Ectodermal cell (in vitro differentiated cells): Measurements from ENCODE around the gene KRTAP10-4.

Source experiments
- H3K27ac ChIP-seq: 2 replicates; pipeline ENCODE4 v1.7.0; 2013; ENCODE audit warnings: mild to moderate bottlenecking, low read depth, low read length; ENCODE audit not compliant: insufficient read depth, poor library complexity, severe bottlenecking
- H3K27me3 ChIP-seq: 2 replicates; pipeline ENCODE4 v1.7.0; 2013; ENCODE audit warnings: mild to moderate bottlenecking, low read length; ENCODE audit not compliant: insufficient read depth, control insufficient read depth, poor library complexity, severe bottlenecking
- H3K36me3 ChIP-seq: one replicate; pipeline ENCODE4 v1.7.0; 2013; ENCODE audit warnings: low read length; ENCODE audit not compliant: control insufficient read depth, insufficient read depth
- H3K4me1 ChIP-seq: one replicate; pipeline ENCODE4 v1.7.0; 2013; ENCODE audit warnings: low read length; ENCODE audit not compliant: control insufficient read depth, insufficient read depth
- H3K4me3 ChIP-seq: 2 replicates; pipeline ENCODE4 v1.7.0; 2013; ENCODE audit warnings: low read depth, low read length, control low read depth; ENCODE audit not compliant: insufficient read depth
- H3K9me3 ChIP-seq: 2 replicates; pipeline ENCODE4 v1.7.0; 2013; ENCODE audit warnings: mild to moderate bottlenecking, low read length, moderate library complexity; ENCODE audit not compliant: control insufficient read depth
- WGBS, 2 experiments: methylation state at CpG; one replicate each; pipeline ENCODE4 v1.1.7; 2013; ENCODE audit warnings: missing lambda C conversion rate in 2 of 2; 5-methylcytosine and 5-hydroxymethylcytosine counted together

The KRTAP10-4 gene

DNA sequence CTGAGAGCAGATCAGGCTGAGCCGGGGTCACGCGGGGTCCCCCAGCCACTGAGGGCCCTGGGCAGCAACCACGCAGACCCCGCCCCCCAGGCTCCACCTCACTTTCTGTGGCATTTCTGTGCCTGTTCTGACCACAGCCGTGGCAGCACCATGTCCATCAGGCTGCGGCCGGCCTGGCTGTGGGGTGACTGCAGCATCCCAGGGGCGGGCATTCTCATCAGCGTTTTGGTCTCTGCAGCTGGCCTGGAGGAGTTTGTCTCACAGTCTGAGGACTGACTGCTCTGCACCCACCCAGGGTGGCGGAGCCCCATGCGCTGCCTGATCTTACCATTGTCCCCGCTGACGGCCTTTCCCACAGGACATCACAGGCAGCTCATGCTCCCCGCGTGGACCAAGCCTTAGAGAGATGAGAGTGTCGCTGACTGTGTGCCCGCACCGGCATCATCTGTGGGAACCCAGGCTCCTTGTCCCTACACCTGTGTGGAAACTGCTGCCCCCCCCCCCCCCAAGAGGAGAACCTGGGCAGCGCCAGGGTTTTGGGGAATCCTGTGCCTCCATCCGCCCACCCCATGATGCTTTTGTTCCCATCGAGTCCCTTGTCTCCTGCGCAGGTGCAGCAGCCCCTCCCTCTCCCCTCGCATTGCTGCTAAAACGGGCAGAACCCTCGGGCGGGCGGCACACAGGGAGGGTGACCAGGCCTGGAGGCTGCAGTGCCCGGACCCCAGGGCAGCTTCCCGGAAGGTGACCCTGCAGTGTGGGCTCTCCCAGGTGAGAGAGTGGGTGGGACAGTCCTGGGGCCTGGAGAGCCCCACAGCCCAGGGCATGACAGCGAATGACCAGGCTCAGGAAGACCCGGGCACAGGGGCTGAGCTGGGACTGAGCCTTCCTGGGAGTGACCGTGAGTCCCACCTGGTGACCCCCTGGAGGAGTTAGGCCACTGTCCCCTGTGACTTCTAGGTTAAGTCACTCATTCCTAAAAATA lies 35.3 kb upstream of the KRTAP10-4 start:
- no peaks in the 10 kb centered on the region for H3K36me3 ChIP-seq
- H3K4me3 ChIP-seq, result no peak overlapping the region
- no peaks in the 10 kb centered on the region for H3K9me3 ChIP-seq
- 92 to 95% methylated on average over 33 of the region's 33 CpGs for WGBS, 2 experiments
- no peaks in the 10 kb centered on the region for H3K27me3 ChIP-seq
- no peak overlapping the region for H3K27ac ChIP-seq
- H3K4me1 ChIP-seq, result no peaks in the 10 kb centered on the region

DNA sequence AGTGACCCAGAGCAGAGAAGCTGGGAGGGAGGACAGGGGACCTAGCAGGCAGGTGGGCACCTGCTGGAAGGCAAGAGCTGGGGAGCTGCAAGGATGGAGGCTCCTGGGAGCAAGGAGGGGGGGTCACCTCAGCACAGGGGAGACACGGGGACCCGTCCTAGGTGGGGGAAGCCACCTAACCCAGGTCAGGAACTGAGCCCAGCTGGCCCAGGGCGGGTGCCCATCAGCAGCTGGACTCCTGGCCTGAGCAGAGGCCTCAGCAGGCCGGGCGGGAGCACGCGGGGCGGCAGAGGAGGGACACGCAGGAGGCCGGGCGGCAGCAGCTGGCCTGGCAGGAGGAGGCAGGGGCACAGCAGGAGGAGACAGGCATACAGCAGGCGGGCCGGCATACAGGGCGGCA lies 34.5 kb upstream of the KRTAP10-4 start:
- no peaks in the 10 kb centered on the region for H3K27me3 ChIP-seq
- H3K9me3 ChIP-seq, result no peaks in the 10 kb centered on the region
- no peak overlapping the region for H3K4me3 ChIP-seq
- 79 to 81% methylated on average over 14 of the region's 14 CpGs for WGBS, 2 experiments
- no peaks in the 10 kb centered on the region for H3K4me1 ChIP-seq
- no peak overlapping the region for H3K27ac ChIP-seq
- H3K36me3 ChIP-seq, result no peaks in the 10 kb centered on the region

DNA sequence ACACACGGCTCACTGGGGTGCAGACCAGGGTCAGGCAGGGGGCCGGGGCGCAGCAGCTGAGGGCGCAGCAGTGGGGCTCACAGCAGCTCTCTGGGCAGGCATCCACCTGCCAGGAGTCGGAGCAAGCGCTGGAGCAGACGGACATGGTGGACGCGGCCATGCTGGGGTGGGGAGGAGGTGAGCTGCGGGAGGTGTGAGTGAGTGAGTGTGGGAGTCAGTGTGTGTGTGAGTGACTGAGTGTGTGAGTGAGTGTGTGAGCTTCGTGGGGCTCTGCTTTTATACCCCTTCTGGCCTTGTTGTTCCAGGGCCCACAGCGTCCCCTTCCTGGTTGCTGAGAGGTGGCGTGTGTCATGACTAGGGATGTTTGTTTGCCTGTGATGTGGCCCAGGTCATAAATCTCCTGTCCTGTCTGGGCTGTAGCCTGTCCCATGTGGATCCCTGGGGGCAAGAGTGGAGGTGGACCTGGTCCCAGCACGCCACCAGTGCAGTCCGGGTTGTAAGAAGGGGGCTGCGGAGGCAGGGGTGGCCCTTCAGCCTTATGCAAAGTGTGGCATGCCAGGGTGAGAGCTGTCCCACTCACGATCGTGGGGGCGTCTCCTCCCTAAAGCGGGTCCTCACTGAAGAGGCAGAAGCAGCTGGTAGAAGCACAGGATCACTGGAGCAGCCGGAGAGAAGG lies 33.4 kb upstream of the KRTAP10-4 start, which contains the start of gene KRTAP10-1:
KRTAP10-1 (minus strand) TSS at position 205 of the 676 bp plus-strand sequence; CDS start at position 160, 45 bp downstream.
- Histone ChIP-seq H3K36me3 (no peaks in the 10 kb centered on the region), H3K27ac (no peak within 1 kb of the TSS), H3K27me3 (no peaks in the 10 kb centered on the region), H3K4me3 (no peak within 1 kb of the TSS), H3K9me3 (no peaks in the 10 kb centered on the region), H3K4me1 (no peaks in the 10 kb centered on the region)
- WGBS, 2 experiments, result 88 to 90% methylated on average over 21 of the region's 21 CpGs

DNA sequence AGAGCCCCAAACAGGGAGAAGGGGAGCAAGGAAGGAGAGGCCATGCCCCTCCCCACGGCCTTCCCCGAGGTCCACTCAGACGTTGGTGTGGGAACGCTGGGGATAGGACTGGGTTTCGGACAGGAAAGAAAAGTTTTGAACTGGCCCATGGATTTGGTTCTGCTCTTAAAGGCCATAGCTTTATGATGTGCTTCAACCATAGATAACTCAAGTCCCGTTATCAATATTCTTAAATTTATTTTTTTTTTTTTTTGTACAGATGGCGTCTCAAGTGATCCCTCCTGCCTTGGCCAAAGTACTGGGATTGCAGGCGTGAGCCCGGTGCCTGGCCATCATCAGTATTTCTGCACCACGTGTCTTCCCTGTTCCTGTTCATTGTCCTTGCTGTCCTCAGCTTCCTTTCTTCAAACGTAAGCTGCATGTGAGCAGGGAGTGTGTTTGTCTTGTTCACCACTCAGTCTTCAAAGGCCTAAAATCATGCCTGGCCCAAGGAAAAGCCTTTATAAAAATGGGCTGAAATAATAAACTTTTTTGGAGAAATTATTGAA lies 32.7 kb upstream of the KRTAP10-4 start:
- Histone ChIP-seq H3K36me3 (no peaks in the 10 kb centered on the region), H3K27me3 (no peaks in the 10 kb centered on the region), H3K4me1 (no peaks in the 10 kb centered on the region), H3K4me3 (no peak overlapping the region), H3K27ac (no peak overlapping the region), H3K9me3 (no peaks in the 10 kb centered on the region)
- 92 to 93% methylated on average over 11 of the region's 11 CpGs for WGBS, 2 experiments

DNA sequence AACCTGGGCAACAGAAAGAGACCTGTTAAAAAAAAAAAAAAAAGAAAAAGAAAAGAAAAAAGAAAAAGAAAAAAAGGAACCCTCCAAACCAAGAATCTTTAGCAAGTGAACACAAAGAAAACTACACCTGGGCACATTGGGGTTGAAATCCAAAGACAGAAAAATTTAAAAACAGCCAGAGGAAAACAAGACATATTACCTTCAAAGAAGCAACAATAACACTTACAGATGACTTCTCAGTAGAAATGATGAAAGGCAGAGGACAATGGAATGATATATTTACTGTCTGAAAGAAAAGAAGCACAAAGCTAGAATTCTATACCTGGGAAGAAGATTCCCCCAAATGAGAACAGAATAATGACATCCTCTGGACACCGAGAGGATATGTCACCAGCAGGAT lies 30.8 kb upstream of the KRTAP10-4 start:
- H3K27me3 ChIP-seq, result no peaks in the 10 kb centered on the region
- no peak overlapping the region for H3K4me3 ChIP-seq
- H3K9me3 ChIP-seq, result no peaks in the 10 kb centered on the region
- no peaks in the 10 kb centered on the region for H3K4me1 ChIP-seq
- H3K36me3 ChIP-seq, result no peaks in the 10 kb centered on the region
- WGBS, 2 experiments, result 90 to 93% methylated on average over 1 of the region's 1 CpG
- H3K27ac ChIP-seq, result no peak overlapping the region

DNA sequence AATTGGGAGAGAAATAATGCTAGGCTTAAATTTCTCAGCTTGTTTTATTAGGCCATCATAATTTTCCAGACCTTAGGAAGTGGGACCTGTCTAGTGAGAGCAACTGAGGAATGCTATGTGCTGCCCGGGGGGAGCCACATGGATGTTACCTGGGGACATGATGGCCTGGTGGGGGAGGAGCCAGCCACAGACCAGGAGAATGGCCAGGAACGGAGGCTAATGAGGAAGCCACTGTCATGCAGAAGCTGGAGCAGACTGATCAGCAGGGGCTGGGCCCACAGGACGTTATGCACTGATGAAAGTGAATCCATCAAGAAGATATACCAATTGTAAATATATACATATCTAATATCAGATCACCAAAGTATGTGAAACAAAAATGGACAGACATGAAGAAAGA lies 29.0 kb upstream of the KRTAP10-4 start:
- H3K9me3 ChIP-seq, result no peaks in the 10 kb centered on the region
- H3K27me3 ChIP-seq, result no peaks in the 10 kb centered on the region
- H3K4me3 ChIP-seq, result no peak overlapping the region
- no peak overlapping the region for H3K27ac ChIP-seq
- 77 to 80% methylated on average over 2 to 3 of the region's 3 CpGs for WGBS, 2 experiments
- H3K36me3 ChIP-seq, result no peaks in the 10 kb centered on the region
- peaks cover 9% of the 10 kb centered on the region for H3K4me1 ChIP-seq

DNA sequence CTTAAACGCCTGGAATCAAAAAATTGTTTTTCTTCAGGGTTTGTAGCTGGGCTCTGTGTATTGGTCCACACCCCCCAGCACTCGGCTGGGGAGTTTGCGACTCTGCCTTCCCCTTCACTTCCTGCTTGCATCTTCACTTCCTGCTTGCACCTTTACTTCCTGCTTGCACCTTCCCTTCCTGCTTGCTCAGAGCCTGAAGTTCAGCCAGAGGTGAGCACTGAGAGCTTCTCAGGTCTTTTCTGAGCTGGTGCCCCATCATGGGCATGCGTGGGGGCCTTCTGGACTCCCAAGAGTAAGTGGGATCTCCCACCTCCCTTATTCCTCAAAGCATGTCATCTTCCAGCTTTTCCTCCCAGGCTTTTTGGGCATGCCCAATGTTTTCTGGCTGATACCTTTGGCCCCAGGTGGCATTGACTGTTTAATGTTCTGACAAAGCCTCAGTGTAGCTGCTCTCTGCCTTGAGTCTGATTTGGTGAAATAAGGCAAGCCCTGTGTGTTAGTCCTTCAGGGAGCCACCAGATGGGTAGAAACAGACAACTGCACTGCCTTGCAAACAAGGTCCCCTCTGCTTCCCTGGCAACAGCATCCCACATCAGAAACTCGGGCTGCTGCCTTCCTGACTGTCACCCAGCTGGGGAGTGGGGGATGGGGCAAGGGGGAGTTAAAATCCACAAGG lies 25.7 kb upstream of the KRTAP10-4 start:
- Histone ChIP-seq H3K9me3 (no peaks in the 10 kb centered on the region), H3K27ac (no peak overlapping the region), H3K4me1 (peaks cover 27% of the 10 kb centered on the region), H3K27me3 (no peaks in the 10 kb centered on the region), H3K36me3 (no peaks in the 10 kb centered on the region), H3K4me3 (no peak overlapping the region)
- 79 to 85% methylated on average over 5 of the region's 5 CpGs for WGBS, 2 experiments

DNA sequence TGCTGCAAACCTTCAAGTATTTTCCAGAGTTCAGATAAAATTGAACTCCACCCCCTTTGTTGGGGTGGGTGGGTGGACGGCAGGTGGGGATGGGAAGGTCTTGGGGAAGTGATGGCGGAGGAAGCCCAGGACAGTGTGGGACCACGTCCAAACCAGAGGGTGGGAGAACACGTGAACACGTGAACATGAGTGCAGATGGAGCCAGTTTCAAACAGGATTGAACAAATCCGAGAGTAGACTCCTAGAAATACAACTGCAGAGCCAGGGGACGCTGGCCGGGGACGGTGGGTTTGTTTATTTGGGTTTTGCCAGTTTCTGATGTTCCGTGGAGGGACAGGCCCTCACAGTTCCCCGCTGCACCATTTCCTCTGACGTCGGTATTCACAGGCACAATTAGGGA lies 25.1 kb upstream of the KRTAP10-4 start:
- H3K9me3 ChIP-seq, result no peaks in the 10 kb centered on the region
- no peaks in the 10 kb centered on the region for H3K36me3 ChIP-seq
- H3K4me1 ChIP-seq, result peaks cover 27% of the 10 kb centered on the region
- no peaks in the 10 kb centered on the region for H3K27me3 ChIP-seq
- H3K4me3 ChIP-seq, result no peak overlapping the region
- 88 to 90% methylated on average over 13 of the region's 13 CpGs for WGBS, 2 experiments
- peak overlapping the region; percentile 85 for H3K27ac ChIP-seq

DNA sequence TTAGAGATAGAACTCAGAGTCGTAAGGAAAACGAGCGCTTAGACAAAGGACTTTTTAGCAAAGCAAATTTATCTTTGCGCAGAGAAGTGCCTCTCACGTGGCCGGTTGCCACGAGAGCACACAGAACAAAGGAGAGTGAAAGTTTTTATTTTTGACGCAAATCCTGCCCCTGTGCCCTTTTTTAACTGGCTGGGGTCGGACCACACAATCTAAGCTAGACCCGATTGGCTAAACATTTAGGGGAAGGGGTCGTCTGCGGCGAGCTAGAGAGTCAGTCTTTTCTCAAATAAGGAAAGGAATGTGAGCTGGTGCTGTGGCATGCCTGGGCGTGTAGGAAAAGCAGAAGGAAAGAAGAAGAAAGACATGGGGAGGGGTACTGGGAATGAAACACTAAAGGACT lies 24.6 kb upstream of the KRTAP10-4 start:
- H3K4me3 ChIP-seq, result no peak overlapping the region
- H3K9me3 ChIP-seq, result no peaks in the 10 kb centered on the region
- peaks cover 27% of the 10 kb centered on the region for H3K4me1 ChIP-seq
- no peaks in the 10 kb centered on the region for H3K36me3 ChIP-seq
- H3K27me3 ChIP-seq, result no peaks in the 10 kb centered on the region
- H3K27ac ChIP-seq, result peak overlapping the region; percentile 85
- WGBS, 2 experiments, result 36 to 42% methylated on average over 14 of the region's 14 CpGs
